Activated CD4-positive, alpha-beta T cell treated with anti-CD3 and anti-CD28 coated beads, Interleukin-2, amount 50 U/mL, for 48 hours (primary cell): Measurements from ENCODE around the gene UBASH3B.

Experiments used
- DNase-seq, 2 experiments: peaks; one replicate each; pipeline ENCODE4 v3.0.0-alpha.2; 2020

The UBASH3B gene

DNA sequence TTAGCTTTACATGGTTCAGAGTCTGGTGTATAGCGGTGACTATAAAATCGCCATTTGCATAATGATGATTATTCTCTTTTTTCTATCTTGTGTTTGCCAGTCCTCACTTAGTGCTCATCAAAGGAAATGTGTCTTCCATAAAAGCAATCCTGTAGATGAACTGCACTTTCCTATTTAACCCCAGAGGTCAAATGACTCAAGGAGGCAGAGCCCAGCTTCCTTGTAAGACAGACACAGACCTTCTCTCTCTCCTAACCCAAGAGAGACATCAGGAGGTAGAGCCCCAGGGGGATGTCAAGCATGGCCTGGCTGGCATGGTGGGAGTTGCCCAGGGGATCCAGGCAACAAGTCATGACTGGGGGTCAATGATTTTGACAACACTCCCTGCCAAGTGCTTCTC, 135.9 kb downstream of the UBASH3B start:
- no peak for DNase-seq

DNA sequence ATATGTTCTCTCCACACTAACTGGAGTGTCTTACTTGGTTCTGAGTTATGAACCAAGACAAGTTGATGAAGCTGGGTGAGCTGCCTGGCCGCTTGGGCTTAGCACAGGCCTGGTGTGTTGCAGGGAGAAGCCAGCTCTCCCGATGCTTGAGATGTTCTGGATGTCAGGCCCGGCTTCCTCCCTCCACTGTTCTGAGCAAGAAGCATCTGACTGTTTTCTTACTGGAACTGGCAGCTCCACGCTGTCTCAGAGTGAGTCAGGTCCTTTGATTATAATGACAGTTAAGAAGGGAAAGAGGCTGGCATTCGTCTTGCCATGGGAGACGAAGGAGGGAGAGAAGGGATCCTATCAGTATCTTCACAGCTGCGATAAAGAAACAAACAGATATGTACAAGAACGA, 136.3 kb downstream of the UBASH3B start:
- DNase-seq: no peak

DNA sequence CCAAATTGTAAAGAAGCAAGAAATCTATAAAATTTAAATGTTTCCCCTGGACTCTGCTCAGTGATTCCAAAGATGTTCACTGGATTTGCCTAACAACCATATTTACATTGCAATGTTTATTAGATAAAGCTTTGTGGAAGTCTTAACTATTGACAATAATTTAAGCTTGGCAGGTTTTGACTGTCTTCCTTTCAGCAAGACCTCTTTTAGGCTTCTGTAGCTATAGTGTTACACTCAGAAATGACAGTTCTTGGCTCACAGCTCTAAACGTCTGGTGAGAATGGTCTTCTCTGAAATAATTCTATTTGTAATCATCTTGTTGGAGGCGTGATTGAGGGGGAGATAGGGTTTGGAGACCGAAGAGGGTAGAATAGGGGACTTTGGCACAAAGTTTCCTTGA, 138.0 kb downstream of the UBASH3B start:
- DNase-seq: no peak

DNA sequence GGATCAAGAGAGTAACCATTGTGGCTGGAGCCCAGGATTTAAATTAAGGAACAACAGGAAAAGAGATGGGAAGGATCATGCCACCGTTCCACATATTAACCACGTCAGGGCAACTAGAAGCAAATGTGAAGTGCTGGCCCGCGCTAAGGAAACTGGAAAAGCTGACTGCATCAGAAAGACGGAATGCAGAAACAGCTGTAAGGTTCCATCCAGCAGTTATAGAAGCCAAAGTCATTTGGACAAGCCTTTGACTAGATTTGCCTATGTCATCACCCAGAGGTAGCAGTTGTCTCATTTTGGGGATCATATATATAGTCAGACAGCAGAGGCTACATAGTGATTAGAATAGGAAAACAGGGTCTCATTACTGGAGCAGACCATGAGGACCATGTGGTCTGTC, 139.8 kb downstream of the UBASH3B start:
- DNase-seq: no peak

DNA sequence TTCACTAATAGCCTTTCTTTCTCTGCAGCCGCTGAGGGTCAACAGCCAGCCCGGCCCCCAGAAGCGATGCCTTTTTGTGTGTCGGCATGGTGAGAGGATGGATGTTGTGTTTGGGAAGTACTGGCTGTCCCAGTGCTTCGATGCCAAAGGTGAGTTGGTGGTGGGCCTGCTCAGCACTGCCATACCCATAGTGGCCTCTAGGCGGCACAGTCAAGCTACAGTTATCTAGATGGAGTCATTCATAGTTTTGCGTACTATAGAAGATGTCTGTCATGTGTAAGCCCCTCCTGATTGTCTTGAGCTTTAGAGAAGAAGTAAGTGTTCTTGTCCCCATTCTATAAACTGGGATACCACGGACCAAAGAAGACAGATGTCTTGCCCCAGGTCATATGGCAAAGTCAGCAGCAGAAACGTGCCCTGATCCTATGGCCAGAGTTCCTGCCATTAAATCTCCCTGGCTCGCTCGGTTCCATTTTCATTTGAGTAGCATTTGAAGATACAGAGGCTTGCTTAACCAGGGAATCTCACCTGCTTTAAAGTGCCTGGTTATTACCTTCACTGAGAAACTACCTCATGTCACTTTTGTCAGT, 140.7 kb downstream of the UBASH3B start:
- peak; percentile 79 to 82 for DNase-seq

DNA sequence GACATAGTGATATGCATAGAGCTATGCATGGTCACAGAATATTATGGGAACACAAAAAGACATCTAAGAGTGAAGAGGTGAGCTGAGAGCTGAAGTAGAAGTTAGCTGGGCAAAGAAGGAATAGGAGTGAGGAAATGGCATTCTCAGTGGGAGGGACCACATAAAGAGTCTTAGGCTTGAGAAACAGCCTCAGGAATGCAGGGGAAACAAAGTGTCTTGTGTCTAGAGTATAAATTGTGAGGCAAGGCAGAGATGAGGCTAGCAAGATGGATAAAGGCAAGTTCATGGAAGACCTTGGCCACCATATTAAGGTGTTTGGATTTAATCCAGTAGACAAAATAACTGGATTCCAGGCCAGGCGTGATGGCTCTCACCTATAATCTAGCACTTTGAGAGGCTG, 142.1 kb downstream of the UBASH3B start:
- no peak for DNase-seq

DNA sequence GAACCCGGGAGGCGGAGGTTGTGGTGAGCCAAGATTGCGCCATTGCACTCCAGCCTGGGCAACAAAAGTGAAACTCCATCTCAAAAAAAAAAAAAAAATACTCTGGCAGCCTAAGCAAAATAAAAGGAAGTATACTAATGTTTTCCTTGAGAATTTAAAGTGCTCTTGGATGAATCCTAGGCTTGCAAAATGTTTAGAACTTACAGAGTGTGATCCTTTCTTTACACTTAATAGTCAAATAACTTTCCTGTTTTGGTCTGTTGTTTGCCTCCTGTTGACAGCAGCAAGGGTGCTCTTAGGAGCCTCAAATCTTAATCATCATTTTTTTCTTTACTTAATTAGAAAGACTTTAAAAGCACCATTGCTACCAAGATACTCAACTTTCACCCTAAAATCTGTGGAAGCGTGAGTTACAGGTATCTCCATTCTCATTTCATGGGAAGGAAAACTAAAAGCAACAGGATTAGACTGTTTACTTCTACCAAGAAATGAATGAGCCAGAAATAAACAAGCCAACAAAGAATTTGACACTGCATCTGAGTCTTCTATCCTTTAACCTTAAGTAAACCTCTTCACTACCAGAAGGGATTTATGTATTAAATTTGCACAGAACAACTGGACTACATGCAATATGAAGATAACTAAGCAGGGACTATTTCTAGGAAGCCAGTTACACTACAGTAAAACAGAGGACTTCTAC, 144.0 kb downstream of the UBASH3B start:
- no peak for DNase-seq

DNA sequence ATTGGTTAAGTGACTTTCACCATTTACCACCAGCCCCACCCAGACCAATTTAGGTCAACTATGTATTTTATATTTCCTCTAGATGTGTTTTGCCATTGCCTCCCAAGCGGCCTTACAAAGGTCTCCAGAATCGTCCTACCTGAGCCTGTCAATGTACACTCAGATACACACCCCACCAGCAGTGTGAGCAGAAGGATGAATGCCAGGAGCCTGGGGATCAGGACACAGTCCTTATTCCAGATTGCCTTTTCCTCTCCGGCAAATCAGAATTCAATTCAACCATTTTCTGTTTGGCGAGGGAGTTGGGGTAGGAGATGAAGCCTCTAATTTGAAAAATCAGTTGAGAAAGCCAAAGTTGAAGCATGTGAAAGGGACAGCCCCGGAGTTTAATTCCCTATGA, 147.4 kb downstream of the UBASH3B start:
- no peak for DNase-seq

DNA sequence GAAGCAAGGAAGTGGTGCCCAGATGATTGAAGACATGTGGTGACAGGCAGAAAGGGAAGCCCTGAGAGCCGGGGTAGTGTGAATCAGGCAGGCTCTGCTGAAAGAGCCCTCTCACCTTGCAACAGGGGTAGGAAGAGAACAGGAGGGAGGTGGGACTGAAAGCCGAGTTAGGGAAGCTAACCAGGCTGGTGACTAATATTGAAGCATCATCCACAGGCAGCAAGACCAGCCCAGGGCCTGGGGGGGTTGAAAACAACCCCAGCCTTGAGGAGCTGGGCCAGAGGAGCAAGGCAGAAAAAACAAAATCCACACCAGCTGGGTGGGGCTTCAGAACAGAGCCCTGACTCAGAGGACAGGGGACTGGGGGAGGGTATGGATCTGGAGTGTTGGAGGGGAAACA, 147.8 kb downstream of the UBASH3B start:
- no peak for DNase-seq

DNA sequence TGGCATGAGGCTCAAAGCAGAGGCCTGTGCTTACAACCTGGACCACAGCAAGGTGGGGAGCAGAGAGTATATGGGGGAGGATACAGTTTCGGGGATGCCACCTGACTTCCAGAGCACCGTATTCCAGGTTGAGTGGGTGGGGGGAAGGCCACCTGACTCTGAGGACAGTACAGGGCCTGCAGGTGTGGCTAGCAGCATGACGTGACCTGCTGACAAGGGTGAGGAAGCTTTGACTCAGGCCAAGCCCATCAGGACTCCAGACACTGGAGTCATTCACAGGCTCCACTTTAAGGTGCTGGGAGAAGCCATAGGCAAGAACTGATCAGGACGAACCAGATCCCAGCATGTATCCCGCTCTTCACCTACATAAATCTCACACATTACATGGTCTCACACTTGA, 148.2 kb downstream of the UBASH3B start:
- no peak for DNase-seq

DNA sequence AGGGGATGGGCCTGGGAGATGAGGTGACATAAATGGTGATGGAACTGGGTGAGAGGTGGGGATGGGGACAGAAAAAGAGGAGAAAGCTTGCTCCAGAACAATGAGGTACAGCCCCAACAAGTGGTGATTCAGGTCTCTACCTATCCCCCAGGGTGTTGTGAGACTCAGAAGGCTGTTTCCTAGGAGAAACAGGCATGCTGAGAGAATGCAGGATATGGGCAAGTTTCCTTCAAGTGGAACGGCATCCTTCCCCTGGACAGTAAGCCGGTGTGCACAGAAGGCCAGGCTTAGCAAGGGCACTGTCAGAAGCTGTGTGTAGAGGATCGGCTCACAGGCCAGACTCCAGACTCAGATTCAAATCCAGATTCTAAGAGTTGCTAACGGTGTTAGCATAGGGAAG, 148.6 kb downstream of the UBASH3B start:
- no peak for DNase-seq

DNA sequence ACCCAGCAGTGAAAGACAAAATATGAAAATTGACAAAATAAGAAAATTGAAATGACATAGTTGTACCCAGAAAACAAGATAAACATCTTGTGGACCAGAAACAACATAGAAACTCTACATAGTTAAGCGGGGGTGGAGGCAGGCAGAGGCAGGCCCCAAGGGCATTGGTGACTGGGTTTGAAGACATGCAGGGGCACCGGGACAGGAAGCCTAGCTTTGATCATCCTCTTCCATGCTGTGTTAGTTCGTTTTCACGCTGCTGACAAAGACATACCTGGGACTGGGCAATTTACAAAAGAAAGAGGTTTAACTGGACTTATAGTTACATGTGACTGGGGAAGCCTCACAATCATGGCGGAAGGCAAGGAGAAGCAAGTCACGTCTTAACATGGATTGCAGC, 149.3 kb downstream of the UBASH3B start:
- no peak for DNase-seq

DNA sequence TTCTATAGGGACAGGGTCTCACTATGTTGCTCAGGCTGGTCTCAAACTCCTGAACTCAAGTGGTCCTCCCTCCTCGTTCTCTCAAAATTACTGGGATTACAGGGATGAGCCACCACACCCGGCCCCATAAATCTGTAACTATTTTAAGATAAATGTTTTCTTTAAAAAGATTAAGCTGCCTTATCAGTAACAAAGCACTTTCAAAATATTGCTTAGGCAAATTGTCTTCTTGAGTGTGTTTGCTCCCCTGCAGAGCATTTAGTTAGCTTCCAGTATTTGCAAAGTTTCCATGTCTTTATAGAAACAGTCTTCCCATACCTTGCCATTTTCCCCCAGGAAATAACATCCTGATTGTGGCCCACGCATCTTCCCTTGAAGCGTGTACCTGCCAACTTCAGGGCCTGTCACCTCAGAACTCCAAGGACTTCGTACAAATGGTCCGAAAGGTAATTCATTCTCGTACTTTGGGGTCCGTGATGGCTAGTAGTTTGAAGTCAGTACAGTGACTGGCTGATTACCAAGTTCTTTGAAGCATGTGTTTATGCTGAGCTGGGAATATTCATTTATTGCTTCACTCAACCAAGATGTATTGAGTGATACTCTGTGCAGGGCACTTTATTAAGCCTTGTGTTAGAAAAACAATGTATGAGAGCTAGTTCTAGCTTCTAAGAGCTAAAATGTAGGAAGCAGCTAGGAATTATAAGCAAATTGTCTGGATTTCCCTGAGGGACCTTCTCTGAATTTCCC, 152.4 kb downstream of the UBASH3B start:
- DNase-seq: no peak

DNA sequence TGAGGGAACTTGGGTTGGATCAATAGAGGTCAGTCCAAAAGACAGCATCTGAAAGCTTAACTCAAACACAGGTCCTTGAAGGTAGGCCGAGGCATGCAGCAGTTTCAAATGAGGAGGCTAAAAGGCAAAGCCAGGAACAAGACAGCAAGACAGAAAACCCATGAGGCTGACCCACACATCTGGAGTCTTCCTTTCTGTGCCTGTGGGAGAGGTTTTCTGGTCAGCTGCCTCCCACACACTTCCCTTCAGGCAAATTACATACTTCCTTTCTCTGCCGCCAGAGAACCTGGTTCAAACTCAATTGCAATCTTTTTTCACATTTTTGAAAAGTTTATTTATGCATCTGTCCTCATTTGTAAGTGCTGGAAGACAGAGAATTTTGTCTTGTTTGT, 153.0 kb downstream of the UBASH3B start:
- peak; percentile 30 to 31 for DNase-seq

DNA sequence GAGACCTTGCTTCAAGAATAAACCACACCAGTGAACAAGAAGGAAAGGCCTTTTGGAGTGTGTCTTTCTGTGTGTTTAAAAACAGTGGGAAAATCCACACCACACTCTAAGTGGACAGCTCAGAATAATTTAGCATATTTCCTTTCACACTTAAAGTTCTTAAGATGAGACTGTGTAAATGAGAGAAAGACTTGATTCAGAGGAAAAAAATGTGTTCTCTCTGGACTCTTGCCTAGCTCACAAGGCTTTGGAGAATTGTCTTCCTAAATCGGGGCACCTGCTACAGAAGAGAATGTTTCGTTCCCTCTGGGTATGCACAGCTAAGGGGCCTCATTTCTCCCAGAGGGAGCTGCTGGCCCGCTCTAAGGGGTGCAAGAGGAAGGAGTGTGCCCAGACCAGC, 154.3 kb downstream of the UBASH3B start:
- no peak for DNase-seq

DNA sequence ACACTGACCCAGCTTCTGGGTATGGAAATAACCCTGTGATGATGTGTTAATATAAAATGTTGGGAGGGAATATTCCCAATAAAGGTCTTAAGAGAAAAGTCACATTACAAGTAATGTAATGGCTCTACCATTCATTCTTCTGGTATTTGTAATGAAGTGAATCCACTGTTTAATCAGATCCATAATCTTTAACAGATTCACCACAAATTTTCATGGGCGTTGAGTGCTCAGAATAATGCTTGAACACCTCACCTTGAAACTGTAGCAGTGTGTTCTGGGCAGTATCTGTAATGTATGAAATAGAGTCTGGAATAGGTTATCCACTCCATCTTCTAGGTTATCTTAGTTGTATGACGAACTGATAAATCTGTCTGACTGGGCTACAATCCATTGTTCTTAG, 156.2 kb downstream of the UBASH3B start:
- DNase-seq: no peak

DNA sequence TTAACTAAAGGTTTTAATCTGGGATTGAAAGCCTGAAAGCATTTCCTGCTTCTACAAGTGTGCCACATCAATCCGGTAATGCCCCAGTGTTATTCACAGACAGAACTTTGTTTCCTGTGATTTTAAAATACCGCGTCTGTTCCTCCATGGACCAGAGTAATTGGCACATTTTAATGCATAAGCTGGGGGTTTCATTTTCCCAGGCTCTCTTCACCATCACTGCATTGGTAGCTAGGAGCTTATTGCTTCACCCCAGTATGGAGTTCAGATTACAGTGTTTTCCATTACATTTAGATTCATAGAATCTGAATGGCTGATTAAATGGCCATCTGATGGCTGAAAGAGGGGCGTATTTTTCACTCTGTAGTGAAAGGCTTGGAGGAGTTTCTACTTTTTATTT, 157.1 kb downstream of the UBASH3B start:
- DNase-seq: no peak

DNA sequence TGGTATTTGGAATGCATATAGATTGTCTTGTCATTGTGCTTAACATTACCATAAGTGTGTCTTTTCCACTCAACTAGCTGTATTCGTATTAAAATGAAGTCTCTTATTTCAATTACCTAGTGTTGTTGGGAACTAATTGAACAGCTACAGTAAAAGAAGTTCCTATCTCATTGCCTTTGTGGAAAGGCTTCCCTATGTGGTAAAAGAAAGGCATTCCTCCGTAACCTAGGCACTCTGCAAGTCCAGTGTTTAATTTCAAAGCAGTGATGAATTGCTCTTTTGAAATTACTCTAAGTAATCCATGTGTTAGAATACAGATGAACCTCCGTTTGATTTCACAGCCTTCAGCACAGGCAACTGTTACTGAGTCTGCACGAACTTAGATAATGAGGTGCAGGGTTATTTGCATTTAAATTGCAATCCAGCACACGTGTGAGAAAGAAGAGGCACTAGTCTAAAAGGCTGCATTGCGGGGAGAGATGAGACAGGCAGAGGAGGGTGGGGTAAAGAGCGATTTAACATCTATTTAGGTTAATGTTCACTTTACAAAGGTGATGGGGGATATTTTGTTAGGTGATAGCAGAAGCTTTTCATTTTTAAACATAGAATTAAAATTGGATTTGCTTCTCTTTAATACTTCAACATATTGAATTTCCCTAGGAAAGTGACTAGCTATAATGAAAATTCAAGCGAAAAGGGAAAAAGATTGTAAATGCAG, 157.8 kb downstream of the UBASH3B start:
- DNase-seq: no peak

DNA sequence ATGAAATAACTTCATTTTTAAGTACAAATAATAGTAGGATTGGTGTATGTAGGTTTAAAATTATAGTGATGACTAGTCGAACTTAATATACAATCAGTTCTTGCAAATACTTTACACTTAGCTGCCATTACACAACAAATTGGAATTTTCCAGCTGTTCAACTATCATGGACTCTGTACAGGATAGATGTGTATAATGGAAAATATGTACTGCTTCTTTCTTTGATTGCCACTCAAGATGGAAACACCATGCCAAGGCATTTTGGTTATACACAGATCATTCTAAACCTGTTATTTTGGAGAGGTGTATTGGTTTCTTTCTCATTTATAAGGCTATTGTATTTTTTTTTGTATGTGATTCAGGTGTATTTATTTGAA, 158.4 kb downstream of the UBASH3B start:
- DNase-seq: no peak

DNA sequence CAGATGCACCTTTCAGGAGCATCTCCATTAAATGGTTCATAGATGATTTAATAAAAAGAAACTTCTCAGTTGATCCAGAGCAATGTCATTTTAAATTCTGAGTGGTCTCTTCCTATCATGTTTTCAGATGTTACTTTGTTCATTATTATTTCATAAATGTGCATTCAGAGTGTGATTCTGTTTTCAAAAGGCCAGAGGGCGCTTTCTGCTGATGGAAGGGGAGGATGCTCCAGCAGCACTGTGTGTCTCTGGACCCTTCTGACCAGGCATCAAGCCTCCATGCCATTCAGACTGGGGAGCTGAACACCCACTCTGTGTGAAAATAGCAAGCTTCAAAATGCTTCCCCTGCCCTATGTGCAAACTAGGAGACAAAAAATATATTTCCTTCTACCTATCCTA, 158.9 kb downstream of the UBASH3B start:
- DNase-seq: no peak

DNA sequence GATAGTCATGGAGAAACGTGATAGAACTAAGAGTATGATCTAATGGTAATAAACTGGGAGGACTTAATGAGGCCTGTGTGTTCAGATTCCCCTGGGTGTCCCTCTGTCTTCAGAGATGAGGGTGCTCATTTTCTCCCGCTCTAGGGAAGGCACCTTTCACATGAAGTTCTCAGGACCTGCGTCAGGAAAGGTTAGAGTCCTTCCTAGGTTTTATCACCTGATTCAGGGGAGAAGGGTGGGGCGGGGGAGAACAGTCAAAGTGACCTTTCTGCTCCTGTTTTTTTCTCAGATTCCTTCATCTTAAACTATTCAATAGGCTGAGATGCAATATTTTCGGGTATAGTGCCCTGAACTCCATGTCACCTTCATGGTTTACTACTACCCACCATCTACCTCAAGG, 160.4 kb downstream of the UBASH3B start:
- DNase-seq: no peak

DNA sequence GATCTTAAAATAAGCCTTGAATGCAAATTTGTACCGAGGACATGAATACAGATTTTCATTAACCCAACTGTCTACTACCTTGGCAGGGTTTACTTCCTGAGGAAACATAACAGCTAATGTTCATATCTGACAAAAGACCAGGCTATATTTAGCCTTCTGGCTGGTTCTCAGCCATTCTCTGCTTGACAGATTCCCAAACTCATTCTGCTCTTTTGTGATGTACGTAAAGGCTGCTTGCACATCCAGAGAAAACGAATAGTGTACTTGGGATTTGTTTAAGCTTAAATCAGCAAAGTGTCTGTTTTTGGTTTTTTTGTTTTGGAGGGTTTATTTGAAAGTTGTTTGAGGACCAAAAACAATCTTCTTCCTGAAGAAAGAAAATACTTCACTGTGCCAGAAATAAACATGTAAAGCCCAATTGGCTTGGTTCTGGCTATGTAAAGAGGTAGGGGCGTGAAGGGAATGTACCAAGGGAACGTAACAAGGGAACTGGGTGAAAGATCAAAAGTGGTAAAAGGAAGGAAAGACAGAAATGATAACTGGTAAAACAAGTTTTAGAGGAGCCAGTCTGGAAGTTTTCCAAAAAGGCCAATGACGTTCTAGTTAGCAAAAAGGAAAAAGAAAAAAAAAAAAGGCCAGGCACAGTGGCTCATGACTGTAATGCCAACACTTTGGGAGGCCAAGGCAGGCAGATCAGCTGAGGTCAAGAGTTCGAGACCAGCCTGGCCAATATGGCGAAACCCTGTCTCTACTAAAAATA, 161.4 kb downstream of the UBASH3B start:
- no peak for DNase-seq

DNA sequence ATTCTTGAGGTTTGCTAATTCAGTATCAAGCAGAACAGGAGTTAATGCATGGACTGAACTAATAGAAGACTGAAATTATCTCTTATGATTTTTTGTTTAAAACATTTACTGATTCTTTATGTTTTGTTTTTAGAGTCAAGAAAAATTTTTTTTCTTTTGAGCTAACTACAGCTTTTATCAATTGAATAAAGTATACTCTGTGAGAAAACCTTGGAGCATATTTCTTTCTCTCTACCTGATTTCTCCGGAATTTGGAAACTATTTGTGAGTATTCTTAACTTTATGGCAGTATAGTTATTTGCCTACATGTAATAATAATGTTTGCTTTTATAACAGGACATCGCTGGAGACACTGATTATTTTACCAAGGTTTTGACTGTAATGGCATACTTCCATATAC, 164.6 kb downstream of the UBASH3B start:
- DNase-seq: no peak
